Fibroblast of mammary gland (primary cell): ENCODE results near the gene CCDC187.

Experiments
- DNase-seq: peaks from one replicate; pipeline ENCODE4 v3.0.0-alpha.2; 2010; ENCODE audit warnings: low read depth
- H3K4me3 ChIP-seq: 2 replicates; pipeline ENCODE4 v1.5.1; 2011; ENCODE audit warnings: low read depth, mild to moderate bottlenecking, low read length, moderate library complexity; ENCODE audit not compliant: control insufficient read depth
- TF ChIP-seq, protein P1 (sequence below): conservative IDR thresholded peaks from 2 replicates; pipeline ENCODE4 v1.5.1; 2011; ENCODE audit warnings: low read depth, low read length, inconsistent platforms; ENCODE audit not compliant: control insufficient read depth, insufficient read depth

Gene CCDC187

DNA sequence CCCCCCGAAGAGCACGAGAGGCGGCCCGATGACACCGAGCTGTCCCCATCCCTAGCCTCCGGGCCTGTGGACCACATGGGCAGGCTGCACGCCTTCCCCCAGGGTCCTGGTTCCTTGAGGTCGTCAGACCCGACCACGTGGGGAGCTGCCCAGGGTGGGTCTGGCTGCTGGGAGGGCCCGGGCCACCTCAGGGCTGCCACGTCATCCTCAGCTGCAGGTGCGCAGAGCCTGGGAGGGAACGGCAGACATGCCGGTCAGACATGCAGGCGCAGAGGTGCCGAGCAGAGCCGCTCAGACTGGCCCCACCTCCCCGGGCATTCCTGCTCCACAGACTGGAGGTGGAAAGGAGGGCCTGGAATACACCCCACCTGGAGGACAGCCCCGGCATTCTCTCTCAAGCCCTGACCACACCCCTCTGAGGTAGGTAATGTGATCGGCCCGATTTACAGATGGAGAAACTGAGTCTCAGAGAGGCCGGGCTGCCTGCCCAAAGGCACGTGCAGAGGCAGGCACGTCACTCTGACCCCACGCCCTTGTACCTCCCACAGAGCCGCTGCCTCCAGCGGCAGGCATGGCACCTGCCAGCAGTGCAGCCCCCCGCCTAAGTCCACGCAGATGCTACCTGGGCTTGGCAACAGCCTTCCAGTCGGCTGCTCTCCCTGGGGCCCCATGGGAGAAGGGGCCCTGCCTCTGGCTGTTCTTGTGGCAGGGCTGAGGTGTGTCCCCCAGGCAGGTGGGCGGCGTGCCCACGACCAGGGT lies 649 bp downstream of the CCDC187 start:
- DNase-seq: no peak
- TF ChIP-seq, protein P1, sequence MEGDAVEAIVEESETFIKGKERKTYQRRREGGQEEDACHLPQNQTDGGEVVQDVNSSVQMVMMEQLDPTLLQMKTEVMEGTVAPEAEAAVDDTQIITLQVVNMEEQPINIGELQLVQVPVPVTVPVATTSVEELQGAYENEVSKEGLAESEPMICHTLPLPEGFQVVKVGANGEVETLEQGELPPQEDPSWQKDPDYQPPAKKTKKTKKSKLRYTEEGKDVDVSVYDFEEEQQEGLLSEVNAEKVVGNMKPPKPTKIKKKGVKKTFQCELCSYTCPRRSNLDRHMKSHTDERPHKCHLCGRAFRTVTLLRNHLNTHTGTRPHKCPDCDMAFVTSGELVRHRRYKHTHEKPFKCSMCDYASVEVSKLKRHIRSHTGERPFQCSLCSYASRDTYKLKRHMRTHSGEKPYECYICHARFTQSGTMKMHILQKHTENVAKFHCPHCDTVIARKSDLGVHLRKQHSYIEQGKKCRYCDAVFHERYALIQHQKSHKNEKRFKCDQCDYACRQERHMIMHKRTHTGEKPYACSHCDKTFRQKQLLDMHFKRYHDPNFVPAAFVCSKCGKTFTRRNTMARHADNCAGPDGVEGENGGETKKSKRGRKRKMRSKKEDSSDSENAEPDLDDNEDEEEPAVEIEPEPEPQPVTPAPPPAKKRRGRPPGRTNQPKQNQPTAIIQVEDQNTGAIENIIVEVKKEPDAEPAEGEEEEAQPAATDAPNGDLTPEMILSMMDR: no peak
- no peak overlapping the region for H3K4me3 ChIP-seq

DNA sequence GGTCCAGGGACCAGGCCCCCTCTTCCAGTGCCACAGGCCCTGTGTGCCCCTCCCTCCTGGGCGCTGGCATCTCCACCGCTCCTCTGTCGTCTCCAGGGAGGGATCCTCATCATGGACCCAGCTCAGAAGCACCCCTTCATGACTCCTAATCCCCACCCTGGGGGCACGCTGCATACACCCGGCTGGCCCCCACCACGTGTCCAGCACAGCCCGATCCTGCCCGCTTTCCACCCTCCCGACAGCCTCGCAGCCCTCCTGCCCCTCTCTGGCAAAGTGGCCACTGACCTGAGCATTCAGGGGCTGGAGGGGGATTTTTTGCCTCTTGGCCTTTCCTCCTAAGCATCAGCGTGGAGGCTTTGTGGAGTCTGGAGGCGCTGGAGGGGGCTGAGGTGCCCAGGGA lies 1.4 kb downstream of the CCDC187 start:
- no peak overlapping the region for H3K4me3 ChIP-seq
- TF ChIP-seq, protein P1: no peak
- no peak for DNase-seq

DNA sequence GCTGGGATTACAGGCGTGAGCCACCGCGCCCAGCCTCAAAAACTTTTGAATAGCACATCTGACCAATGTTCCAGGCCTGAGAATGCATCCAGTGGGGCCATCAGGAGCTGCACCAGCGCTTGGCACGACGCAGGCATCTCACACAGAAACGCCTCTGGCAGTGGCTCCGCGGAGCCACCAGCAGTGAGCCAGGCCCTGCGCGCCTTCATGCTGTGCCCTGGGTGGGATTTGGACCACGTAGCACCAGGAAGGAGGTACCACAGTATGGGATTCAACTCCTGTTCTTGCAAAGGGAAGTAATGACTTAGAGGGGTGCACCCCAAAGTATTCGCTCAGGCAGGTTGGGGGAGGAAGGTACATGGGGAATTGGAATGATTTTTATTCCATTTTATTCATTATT lies 3.0 kb downstream of the CCDC187 start:
- no peak for DNase-seq
- no peak overlapping the region for H3K4me3 ChIP-seq
- TF ChIP-seq, protein P1: no peak

DNA sequence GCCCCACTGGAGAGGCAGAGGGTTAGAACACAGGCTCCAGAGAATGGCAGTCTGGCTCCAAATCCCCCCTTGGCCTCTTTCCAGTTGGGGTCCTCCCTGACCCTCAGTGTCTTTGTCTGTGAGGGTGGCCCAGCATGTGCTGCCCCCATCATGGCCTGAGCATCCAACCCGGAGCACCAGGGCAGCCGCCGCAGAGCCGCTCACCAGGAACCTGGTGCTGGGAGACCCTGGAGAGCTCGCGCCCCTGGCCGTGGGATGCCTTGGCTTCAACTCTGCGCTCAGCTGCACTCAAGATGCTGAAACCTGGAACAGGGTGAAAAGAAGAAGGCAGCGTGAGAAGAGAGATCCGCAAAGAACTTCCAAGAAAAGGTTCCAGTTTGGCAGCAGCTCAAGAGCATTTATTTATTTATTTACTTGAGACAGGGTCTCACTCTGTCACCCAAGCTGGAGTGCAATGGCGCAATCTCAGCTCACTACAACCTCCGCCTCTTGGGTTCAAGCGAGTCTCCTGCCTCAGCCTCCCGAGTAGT lies 3.8 kb downstream of the CCDC187 start:
- TF ChIP-seq, protein P1: no peak
- no peak overlapping the region for H3K4me3 ChIP-seq
- DNase-seq: no peak

DNA sequence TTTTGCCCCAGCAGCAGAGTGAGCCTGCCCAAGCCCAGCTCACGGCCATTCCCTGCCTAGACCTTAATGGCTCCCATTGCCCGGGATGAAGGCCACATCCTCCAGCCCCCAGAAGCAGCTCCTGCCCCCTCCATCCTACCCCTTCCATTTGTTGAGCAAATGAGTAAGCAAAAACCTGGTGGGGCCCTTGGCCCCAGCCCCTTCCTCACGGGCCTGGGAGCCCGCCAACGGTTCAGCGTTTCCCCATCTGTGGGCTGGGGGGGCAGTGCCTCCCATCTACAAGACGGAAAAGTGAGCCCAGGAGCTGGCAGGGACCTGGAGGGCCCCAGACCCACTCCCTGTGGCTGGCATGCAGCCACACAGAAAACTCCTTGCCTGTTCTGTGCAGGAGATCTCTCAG lies 4.4 kb downstream of the CCDC187 start:
- TF ChIP-seq, protein P1: no peak

DNA sequence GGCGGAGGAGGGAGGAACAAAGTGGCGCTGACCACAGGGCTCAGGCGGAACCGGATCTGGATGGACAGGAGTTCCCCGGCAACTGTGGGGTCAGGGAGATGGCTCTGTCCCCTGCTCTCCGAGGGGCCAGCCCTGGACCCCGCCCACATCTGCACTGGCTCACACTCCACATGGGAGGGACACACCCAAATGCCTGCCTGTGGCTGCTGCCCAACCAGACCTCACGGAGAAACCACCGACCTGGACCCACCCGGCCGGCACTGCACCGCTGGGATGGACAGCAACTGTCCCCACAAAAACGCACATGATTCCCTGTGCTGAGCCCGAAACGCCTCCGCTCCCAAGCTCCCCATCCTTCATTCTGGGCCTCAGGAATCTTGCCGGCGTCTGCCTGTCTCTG lies 4.8 kb downstream of the CCDC187 start:
- H3K4me3 ChIP-seq: no peak overlapping the region
- TF ChIP-seq, protein P1: no peak
- no peak for DNase-seq

More for the DNA sequence above, 4.4 kb downstream of the CCDC187 start:
- no peak overlapping the region for H3K4me3 ChIP-seq
- DNase-seq: no peak
